ENCODE measurements around the gene NDC80.

Gene NDC80

GRCh38 chr18:2564373-2564772 lies 7.0 kb upstream of the NDC80 start:
- DNase-seq: no peak

DNA sequence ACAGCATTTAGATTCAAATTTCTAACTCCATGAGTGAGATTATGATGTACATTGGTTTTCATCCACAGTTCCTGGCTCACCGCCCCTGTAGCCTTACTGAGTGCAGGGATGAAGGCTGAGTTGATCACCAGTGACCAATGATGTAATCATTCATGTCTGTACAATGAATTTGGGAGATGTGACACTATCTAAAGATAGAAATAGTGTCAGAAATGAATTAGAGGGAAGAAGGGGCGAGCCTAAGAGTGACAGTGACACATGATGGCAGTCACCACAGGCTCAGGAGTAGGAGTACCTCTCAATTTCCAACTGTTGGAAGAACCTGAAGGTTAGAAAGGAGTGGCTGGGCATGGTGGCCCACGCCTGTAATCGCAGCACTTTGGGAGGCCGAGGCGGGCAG lies 3.2 kb upstream of the NDC80 start:
- no peak for DNase-seq

- no peak for DNase-seq
These were observed 2.8 kb upstream of the NDC80 start for GRCh38 chr18:2568605-2569004.

DNA sequence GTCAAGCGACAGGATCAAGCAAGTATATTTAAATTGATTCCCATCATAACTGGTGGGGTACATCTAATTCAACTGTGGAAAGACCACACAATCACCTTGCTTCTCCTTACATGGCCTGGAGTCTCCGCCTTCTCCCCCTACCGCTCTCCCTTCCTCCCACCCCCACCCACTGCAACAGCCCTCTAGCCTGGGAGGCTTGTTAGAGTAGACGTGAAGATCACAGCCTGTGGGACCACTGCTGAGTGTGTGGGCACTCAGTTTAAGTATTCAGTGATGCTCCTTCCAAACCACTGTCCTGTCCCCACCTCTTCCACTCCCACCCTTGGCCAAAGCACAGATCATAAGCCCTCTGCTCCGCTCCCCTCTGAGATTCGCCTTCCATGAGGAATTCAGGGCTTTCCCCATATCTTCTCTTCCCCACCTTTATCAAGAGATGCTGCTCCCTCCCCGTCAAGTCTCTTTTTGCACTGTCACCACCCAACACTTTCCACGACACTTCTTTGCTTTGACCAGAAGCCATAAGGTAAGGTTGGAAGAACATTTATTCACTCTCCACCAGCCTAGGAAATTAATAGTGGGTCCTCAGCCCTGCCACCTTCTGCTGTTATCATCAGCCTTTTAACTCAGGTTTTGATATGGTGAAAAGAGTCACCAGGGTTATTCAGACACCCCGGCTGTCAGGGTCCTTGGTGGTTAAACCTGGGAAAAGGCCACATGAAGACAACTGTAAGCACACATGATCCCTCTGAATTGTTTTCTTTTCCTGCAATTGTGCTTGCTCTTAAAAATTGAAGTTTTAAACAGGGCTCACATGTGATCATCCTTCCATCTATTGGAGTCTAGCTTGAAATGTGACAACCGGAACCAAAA lies 1.8 kb upstream of the NDC80 start:
- DNase-seq: no peak

GRCh38 chr18:2570772-2571199 lies 571 bp upstream of the NDC80 start:
- DNase-seq: peak; percentile 24 to 31

- DNase-seq: no peak
These were observed 813 bp downstream of the NDC80 start for GRCh38 chr18:2572171-2572569.

- DNase-seq: no peak
These were observed 1.5 kb downstream of the NDC80 start for GRCh38 chr18:2572892-2573291.

- no peak for DNase-seq
These were observed 2.1 kb downstream of the NDC80 start for GRCh38 chr18:2573408-2573807.

GRCh38 chr18:2587788-2588187 lies 16.4 kb downstream of the NDC80 start:
- DNase-seq: no peak

GRCh38 chr18:2588666-2589344 lies 17.4 kb downstream of the NDC80 start:
- DNase-seq: no peak

DNA sequence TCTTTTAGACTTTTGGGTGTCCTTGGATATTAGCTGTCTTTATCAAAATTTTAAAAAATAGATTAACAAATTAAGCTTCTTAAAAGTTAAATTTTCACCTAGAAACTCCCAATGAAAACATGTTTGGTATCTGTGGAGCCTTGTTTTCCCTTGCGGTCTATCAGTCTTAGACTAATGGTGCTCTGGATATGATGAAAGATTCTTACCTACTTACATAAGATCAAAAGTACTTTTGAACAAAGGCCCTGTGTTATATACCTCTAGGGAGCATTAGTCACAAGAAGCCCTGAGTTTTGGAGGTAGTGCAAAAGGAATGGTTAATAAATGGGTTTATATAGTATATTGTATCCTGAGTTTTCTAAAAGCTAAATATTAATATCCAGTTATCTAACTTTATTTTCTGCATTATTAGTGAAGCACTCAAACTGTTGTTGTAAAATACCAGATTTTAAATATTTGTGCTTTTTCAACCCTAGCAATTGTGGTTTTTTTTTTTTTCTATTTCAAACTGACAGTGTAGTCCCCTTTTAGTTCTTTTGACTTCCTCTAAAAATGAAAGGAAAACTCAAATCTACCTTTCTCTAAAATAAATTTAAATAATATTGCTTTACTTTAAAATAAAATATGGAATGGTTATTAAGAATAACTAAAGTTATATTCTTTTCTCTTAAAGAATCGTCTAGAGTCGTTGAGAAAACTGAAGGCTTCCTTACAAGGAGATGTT lies 18.1 kb downstream of the NDC80 start:
- DNase-seq: no peak

DNA sequence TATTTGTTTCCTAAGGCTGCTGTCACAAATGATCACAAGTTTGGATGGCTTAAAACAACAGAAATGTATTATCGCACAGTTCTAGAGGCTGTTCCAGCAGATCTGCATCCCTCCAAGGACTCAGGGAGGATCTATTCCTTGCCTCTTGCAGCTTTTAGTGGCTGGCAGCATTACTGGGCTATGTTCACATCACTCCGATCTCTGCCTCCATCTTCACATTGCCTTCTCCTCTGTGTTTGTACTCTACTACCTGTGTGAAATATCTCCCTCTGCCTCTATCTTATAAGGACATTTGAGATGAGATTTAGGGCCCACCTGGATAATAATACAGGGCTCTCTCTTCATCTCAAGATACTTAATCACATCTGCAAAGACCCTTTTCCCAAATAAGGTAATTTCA lies 18.9 kb downstream of the NDC80 start:
- DNase-seq: no peak

- DNase-seq: no peak
These were observed 26.3 kb downstream of the NDC80 start for GRCh38 chr18:2597639-2598038.

GRCh38 chr18:2602844-2603243 lies 31.5 kb downstream of the NDC80 start:
- DNase-seq: no peak

- no peak for DNase-seq
These were observed 35.0 kb downstream of the NDC80 start for GRCh38 chr18:2606335-2606734.

DNA sequence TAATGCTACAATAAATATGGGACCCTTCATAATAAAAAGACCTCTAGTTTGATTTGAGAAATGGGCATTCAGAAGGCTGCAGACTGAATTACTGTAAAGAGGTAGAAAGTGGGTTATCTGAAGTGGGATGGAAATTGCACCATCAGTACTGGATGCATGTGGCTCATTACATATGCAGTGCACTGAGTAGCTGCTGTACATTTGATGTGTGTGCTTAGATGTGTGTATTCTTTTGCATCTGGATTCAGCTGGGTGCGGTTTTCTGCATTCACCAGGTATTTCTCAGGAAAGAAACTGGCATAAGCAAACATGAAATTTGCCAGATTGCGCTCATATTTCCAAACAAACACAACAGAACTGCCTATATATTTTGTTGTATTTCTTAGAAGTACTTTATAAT lies 38.2 kb downstream of the NDC80 start:
- no peak for DNase-seq

DNA sequence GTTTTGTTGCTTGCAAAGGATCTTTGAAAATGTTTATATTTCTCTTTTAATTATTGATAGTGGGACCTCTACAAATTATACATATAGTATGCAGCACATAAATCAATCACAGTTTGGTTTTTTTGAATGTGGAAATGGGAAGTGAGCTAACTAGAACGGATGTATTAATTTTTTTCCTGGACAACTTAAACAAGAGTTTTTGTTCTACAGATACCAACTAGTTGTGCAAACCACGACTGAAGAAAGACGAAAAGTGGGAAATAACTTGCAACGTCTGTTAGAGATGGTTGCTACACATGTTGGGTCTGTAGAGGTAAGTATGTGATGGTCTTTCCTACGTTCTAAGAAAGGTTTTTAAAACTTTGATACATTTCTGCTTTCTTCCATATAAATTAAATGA lies 39.2 kb downstream of the NDC80 start:
- DNase-seq: no peak

- no peak for DNase-seq
These were observed 41.6 kb downstream of the NDC80 start for GRCh38 chr18:2612996-2613395.

DNA sequence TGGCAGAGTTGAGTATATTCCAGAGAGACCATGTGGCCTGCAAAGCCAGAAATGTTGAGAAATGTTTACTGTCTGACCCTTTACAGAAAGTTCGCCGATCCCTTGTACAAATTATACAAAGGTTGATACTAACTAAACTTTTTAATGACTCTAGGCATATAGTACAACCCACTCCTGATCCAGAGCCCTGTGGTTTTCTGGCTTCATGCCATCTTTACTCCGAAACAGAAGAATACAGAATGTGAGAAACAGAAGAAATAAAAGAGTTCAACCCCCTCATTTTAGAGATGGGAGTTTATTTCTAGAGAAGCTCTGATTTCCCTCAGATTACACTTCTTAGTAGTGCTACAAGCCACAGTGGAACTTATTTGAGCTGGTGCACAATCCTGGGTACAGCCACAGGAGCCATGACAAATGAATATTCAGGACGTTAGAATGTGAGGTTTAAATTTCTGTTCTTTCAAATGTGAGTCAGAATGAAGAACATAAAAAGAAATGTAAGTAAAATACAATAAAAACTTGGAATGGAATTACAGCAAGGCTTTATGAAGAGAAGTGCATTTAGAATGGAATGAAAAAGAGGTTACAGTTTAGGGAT lies 46.1 kb downstream of the NDC80 start:
- no peak for DNase-seq

DNA sequence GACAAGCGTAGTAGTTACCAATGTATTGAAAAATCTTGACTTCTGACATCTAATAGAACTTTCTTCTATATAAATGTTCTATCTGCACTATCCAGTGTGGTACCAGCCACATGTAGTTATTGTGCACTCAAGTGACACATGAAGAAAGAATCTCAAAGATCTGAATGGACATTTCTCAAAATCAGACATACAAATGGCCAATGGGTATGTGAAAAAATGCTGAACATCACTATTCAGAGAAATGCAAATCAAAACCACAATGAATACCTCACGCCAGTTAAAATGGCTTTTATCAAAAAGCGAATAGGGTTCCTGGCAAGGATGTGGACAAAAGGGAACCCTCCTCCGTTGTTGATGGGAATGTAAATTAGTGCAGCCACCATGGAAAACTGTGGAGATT lies 46.7 kb downstream of the NDC80 start:
- no peak for DNase-seq

DNA sequence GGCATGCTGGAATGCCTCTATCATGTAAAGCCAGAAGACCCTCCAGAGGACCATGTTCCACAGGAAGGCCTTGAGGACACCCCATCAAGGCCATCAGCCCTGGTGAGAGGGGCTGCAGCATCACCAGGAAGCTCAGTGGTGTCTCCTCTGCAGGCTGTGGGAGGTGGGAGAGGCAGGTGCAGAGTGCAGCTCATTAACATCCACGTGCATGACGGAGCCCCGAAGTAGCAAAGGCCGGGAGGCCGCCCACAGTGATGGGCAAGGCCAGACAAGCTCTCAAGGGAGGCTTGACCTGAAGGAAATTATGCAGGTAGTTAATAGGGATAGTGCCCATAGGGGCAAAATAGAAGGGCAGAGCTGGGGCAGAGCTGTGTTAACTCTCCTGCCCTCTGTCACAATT lies 53.9 kb downstream of the NDC80 start:
- no peak for DNase-seq

- DNase-seq: no peak
These were observed 56.5 kb downstream of the NDC80 start for GRCh38 chr18:2627821-2628276.

DNA sequence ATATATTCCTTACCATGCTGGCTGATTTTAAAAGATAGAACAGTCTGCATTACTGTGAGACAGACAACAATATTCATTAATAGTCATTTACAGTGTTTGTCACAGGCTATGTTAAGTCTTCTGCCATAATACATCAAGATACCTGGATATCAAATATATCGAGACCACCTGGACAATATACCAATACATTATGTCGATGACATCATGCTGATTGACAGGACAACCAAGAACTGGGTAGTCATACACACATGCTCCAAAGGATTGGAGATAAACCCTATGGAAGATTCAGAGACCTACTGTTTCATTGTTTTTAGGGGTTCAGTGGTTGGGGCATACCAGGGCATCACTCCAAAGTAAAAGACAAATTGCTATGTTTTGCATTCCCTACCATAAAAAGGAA lies 57.6 kb downstream of the NDC80 start:
- DNase-seq: no peak

Data from SHP77 (cell line).